Neural cell (in vitro differentiated cells): ENCODE results near the gene QPCTL. TPM values are rescaled to one million over a fixed set of nuclear protein-coding genes. Genes with fewer than 3 reads are reported as not detected.

Source experiments
- H2AFZ ChIP-seq: fragments of 200-600, 300-800 bp; sonication (generic), shearing (Covaris generic); 2 replicates; pipeline ENCODE4 v1.6.0; 2014; ENCODE audit warnings: low read depth, mild to moderate bottlenecking, antibody characterized with exemption, low read length, moderate library complexity
- H3F3A ChIP-seq: fragments of 200-600 bp; shearing (Covaris generic); 2 replicates; pipeline ENCODE4 v1.6.1; 2016; ENCODE audit warnings: mild to moderate bottlenecking, moderate library complexity, mixed read lengths, antibody characterized with exemption, low read length; ENCODE audit not compliant: insufficient read depth, poor library complexity, severe bottlenecking
- H3K27ac ChIP-seq: fragments of 200-600, 300-800 bp; sonication (generic), shearing (Covaris generic); 2 replicates; pipeline ENCODE4 v1.5.1; 2014; ENCODE audit warnings: mild to moderate bottlenecking, low read length, moderate library complexity
- H3K27me3 ChIP-seq: fragments of 300-800, 200-600 bp; sonication (generic), shearing (Covaris generic); 2 replicates; pipeline ENCODE4 v1.6.0; 2014; ENCODE audit warnings: mild to moderate bottlenecking, low read depth, low read length, moderate library complexity; ENCODE audit not compliant: insufficient read depth
- H3K36me3 ChIP-seq: fragments of 300-800, 200-600 bp; sonication (generic), shearing (Covaris generic); 2 replicates; pipeline ENCODE4 v1.5.1; 2014; ENCODE audit warnings: mild to moderate bottlenecking, antibody characterized with exemption, low read length, moderate library complexity; ENCODE audit not compliant: insufficient read depth
- H3K4me2 ChIP-seq: fragments of 300-800, 200-600 bp; sonication (generic), shearing (Covaris generic); 2 replicates; pipeline ENCODE4 v1.6.0; 2014; ENCODE audit warnings: mild to moderate bottlenecking, low read length
- H3K4me3 ChIP-seq: fragments of 300-800, 200-600 bp; sonication (generic), shearing (Covaris generic); 2 replicates; pipeline ENCODE4 v1.5.1; 2014; ENCODE audit warnings: mild to moderate bottlenecking, low read length, moderate library complexity
- H3K79me2 ChIP-seq: fragments of 200-600 bp; shearing (Covaris generic); replicated peaks from 2 replicates; pipeline ENCODE4 v1.6.0; 2014; ENCODE audit warnings: mild to moderate bottlenecking, low read length, moderate library complexity; ENCODE audit not compliant: insufficient read depth
- H3K9ac ChIP-seq: fragments of 300-800, 200-600 bp; sonication (generic), shearing (Covaris generic); 2 replicates; pipeline ENCODE4 v1.6.1; 2016; ENCODE audit warnings: mild to moderate bottlenecking, low read length, mixed read lengths
- H3K9me2 ChIP-seq: fragments of 200-600 bp; shearing (Covaris generic); 2 replicates; pipeline ENCODE4 v1.6.1; 2016; ENCODE audit warnings: mild to moderate bottlenecking, low read length, mixed read lengths; ENCODE audit not compliant: insufficient read depth
- H3K9me3 ChIP-seq: fragments of 200-600, 300-800 bp; sonication (generic), shearing (Covaris generic); 2 replicates; pipeline ENCODE4 v1.6.1; 2016; ENCODE audit warnings: mild to moderate bottlenecking, mixed run types, low read length, moderate library complexity, mixed read lengths
- H4K20me1 ChIP-seq: fragments of 200-600 bp; shearing (Covaris generic); 2 replicates; pipeline ENCODE4 v1.6.1; 2016; ENCODE audit warnings: mild to moderate bottlenecking, mixed run types; ENCODE audit not compliant: insufficient read depth
- EP300 ChIP-seq: fragments of 450-650 bp; conservative IDR thresholded peaks from 2 replicates; pipeline ENCODE4 v1.6.1; 2014; ENCODE audit warnings: antibody characterized with exemption, mild to moderate bottlenecking, moderate library complexity; ENCODE audit not compliant: poor library complexity, severe bottlenecking
- EZH2 ChIP-seq: fragments of 200-600, 300-800 bp; shearing (Covaris generic), sonication (generic); IDR thresholded peaks from 2 replicates; pipeline ENCODE4 v1.6.1; 2014; ENCODE audit warnings: antibody characterized with exemption, low read length, borderline replicate concordance, mild to moderate bottlenecking; ENCODE audit not compliant: insufficient read depth, poor library complexity, severe bottlenecking
- MXI1 ChIP-seq: fragments of 450-650 bp; conservative IDR thresholded peaks from 2 replicates; pipeline ENCODE4 v1.6.1; 2014; ENCODE audit warnings: antibody characterized with exemption, mild to moderate bottlenecking; ENCODE audit not compliant: poor library complexity, severe bottlenecking
- POLR2AphosphoS5 ChIP-seq: IDR thresholded peaks from 2 replicates; pipeline ENCODE4 v1.6.1; 2012
- RAD21 ChIP-seq: fragments of 450-650 bp; conservative IDR thresholded peaks from 2 replicates; pipeline ENCODE4 v1.6.1; 2014; ENCODE audit warnings: antibody characterized with exemption, mild to moderate bottlenecking, moderate library complexity
- SMC3 ChIP-seq: fragments of 450-650 bp; conservative IDR thresholded peaks from 2 replicates; pipeline ENCODE4 v1.6.1; 2014; ENCODE audit warnings: antibody characterized with exemption, mild to moderate bottlenecking, moderate library complexity; ENCODE audit not compliant: poor library complexity
- TAF1 ChIP-seq: IDR thresholded peaks from 2 replicates; pipeline ENCODE4 v1.6.1; 2012; ENCODE audit warnings: low read depth
- polyA plus RNA-seq: library from polyadenylated mRNA; depleted of rRNA; stranded (reverse); fragments of >200 nt; gene quantifications from 2 replicates; pipeline ENCODE4 v1.2.3, GENCODE V29; 2014
- TF ChIP-seq, protein P1 (sequence below): fragments of 450-650 bp; IDR thresholded peaks from 2 replicates; pipeline ENCODE4 v1.5.1; 2014; ENCODE audit warnings: antibody characterized with exemption, mild to moderate bottlenecking, moderate library complexity; ENCODE audit not compliant: poor library complexity, severe bottlenecking
- TF ChIP-seq, protein P2 (sequence below): IDR thresholded peaks from 2 replicates; pipeline ENCODE4 v1.6.1; 2012; ENCODE audit warnings: borderline replicate concordance

Gene QPCTL
- polyA plus RNA-seq, 1 donor from 2014 or later = 6.8 TPM

DNA sequence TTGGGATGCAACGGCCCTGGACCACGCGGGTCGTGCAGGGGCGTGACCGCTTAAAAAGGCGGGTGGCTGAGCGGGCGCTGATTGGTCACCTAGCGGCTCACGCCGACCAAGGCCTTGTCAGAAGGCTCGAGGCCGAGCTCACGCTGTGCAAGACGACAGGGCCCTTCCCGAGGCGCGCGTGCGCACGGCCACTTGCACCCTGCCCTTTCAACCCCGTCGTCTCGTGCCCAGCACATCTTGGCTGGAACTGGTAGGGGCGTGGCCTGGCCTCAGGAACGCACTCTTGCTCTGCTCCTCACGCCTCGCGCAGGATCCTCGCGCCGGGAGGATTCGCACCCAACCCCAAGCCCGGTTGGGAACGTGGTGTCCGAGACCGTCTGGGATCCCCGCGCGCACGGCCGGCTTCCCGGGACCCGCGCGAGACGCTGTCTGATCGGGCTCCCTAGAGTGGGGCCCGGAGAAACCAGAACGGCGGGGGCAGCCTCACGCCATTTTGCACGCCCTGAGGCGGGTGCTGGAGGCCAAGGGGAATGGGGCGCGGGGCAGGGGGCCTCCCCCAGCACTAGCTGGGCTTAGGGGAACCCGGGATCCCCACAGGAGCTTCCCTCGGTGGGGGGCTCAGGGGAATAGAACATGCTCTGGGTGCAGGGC is 40.8 kb downstream of the QPCTL start, which contains the start of gene MEIOSIN:
MEIOSIN (plus strand) TSS at position 280 of the 651 bp plus-strand sequence. CDS start 1,938 bp downstream, outside the sequence.
- no peak within 1 kb of the TSS for H3K27ac ChIP-seq
- H3K9me3 ChIP-seq = no peaks in the 10 kb centered on the region
- peaks cover 17% of the 10 kb centered on the region for H3K79me2 ChIP-seq
- TF ChIP-seq RAD21 (no peak), MXI1 (no peak), EZH2 (no peak), EP300 (no peak), TAF1 (no peak), POLR2AphosphoS5 (no peak), SMC3 (no peak)
- TF ChIP-seq, protein P1, sequence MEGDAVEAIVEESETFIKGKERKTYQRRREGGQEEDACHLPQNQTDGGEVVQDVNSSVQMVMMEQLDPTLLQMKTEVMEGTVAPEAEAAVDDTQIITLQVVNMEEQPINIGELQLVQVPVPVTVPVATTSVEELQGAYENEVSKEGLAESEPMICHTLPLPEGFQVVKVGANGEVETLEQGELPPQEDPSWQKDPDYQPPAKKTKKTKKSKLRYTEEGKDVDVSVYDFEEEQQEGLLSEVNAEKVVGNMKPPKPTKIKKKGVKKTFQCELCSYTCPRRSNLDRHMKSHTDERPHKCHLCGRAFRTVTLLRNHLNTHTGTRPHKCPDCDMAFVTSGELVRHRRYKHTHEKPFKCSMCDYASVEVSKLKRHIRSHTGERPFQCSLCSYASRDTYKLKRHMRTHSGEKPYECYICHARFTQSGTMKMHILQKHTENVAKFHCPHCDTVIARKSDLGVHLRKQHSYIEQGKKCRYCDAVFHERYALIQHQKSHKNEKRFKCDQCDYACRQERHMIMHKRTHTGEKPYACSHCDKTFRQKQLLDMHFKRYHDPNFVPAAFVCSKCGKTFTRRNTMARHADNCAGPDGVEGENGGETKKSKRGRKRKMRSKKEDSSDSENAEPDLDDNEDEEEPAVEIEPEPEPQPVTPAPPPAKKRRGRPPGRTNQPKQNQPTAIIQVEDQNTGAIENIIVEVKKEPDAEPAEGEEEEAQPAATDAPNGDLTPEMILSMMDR = no peak
- TF ChIP-seq, protein P2, sequence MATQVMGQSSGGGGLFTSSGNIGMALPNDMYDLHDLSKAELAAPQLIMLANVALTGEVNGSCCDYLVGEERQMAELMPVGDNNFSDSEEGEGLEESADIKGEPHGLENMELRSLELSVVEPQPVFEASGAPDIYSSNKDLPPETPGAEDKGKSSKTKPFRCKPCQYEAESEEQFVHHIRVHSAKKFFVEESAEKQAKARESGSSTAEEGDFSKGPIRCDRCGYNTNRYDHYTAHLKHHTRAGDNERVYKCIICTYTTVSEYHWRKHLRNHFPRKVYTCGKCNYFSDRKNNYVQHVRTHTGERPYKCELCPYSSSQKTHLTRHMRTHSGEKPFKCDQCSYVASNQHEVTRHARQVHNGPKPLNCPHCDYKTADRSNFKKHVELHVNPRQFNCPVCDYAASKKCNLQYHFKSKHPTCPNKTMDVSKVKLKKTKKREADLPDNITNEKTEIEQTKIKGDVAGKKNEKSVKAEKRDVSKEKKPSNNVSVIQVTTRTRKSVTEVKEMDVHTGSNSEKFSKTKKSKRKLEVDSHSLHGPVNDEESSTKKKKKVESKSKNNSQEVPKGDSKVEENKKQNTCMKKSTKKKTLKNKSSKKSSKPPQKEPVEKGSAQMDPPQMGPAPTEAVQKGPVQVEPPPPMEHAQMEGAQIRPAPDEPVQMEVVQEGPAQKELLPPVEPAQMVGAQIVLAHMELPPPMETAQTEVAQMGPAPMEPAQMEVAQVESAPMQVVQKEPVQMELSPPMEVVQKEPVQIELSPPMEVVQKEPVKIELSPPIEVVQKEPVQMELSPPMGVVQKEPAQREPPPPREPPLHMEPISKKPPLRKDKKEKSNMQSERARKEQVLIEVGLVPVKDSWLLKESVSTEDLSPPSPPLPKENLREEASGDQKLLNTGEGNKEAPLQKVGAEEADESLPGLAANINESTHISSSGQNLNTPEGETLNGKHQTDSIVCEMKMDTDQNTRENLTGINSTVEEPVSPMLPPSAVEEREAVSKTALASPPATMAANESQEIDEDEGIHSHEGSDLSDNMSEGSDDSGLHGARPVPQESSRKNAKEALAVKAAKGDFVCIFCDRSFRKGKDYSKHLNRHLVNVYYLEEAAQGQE = no peak
- no peak within 1 kb of the TSS for H3K9ac ChIP-seq
- H3F3A ChIP-seq = no peaks in the 10 kb centered on the region
- H3K36me3 ChIP-seq = no peaks in the 10 kb centered on the region
- no peaks in the 10 kb centered on the region for H3K27me3 ChIP-seq
- no peaks in the 10 kb centered on the region for H3K9me2 ChIP-seq
- H4K20me1 ChIP-seq = no peaks in the 10 kb centered on the region
- no peak within 1 kb of the TSS for H3K4me2 ChIP-seq
- H2AFZ ChIP-seq = no peak within 1 kb of the TSS
- no peak within 1 kb of the TSS for H3K4me3 ChIP-seq

DNA sequence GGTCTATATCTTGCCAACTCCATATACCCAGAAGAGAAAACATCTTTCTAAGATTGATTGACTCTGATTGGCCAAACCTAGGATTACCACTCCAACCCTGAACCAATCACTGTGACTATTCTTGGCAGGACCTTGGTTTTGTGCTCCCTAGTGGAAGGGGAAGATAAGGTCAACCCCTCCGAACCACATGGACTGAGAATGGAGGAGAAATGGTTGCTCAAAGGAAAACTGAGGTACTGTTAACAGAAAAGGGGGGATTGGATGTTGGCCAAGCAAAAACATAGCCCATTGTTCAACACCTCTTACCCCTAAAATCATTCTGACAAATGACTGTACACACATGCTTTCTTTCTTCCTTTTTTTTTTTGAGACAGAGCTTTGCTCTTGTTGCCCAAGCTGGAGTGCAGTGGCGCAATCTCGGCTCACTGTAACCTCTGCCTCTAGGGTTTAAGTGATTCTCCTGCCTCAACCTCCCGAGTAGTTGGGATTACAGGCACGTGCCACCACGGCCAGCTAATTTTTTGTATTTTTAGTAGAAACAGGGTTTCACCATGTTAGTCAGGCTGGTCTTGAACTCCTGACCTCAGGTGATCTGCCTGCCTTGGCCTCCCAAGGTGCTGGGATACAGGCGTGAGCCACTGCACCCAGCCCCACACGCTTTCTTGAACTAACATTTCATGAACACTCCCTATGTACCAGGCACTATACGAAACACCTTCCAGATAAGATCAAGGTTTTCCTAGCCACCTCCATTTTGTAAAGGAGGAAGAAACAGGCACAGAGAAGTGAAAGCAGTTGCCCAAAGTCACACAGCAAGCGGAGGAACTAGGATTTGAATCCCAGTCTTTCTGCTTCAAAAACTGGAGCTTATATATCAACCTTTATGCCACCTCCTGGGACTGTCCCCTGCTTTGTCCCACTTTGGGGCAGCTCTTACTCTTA is 47.3 kb downstream of the QPCTL start:
- Histone ChIP-seq H3K9me2 (no peaks in the 10 kb centered on the region), H3K79me2 (no peaks in the 10 kb centered on the region), H3K27me3 (no peaks in the 10 kb centered on the region), H3K4me3 (no peak overlapping the region), H4K20me1 (no peaks in the 10 kb centered on the region), H3K9ac (no peak overlapping the region), H2AFZ (no peak overlapping the region), H3K36me3 (no peaks in the 10 kb centered on the region), H3K4me2 (no peak overlapping the region), H3F3A (no peaks in the 10 kb centered on the region), H3K9me3 (no peaks in the 10 kb centered on the region), H3K27ac (no peak overlapping the region)
- TF ChIP-seq, protein P1 = no peak
- TF ChIP-seq, protein P2 = no peak
- TF ChIP-seq SMC3 (no peak), EP300 (no peak), RAD21 (no peak), TAF1 (no peak), EZH2 (no peak), POLR2AphosphoS5 (no peak), MXI1 (no peak)
